Neural progenitor cell (in vitro differentiated cells): ENCODE results near the gene TTC24. TPM values are rescaled to one million over a fixed set of nuclear protein-coding genes. Genes with fewer than 3 reads are reported as not detected.

Experiments used
- DNase-seq: peaks from one replicate; pipeline ENCODE4 v3.0.0-alpha.2; 2016; ENCODE audit warnings: low spot score
- H2AFZ ChIP-seq: fragments of 200-600 bp; sonication (generic); replicated peaks from 2 replicates; pipeline ENCODE4 v1.6.1; 2016; ENCODE audit warnings: antibody characterized with exemption
- H3F3A ChIP-seq: fragments of 200-600 bp; sonication (generic); 2 replicates; pipeline ENCODE4 v1.6.1; 2016; ENCODE audit warnings: antibody characterized with exemption, low read depth
- H3K27ac ChIP-seq: fragments of 200-600 bp; sonication (generic); 2 replicates; pipeline ENCODE4 v1.5.1; 2016; ENCODE audit warnings: mild to moderate bottlenecking
- H3K27me3 ChIP-seq: fragments of 200-600 bp; sonication (generic); 2 replicates; pipeline ENCODE4 v1.6.1; 2016; ENCODE audit warnings: mild to moderate bottlenecking, moderate library complexity
- H3K36me3 ChIP-seq: fragments of 200-600 bp; sonication (generic); 2 replicates; pipeline ENCODE4 v1.5.1; 2016
- H3K4me1 ChIP-seq: fragments of 200-600 bp; sonication (generic); 2 replicates; pipeline ENCODE4 v1.6.1; 2016; ENCODE audit warnings: mixed run types
- H3K4me2 ChIP-seq: fragments of 200-600 bp; sonication (generic); 2 replicates; pipeline ENCODE4 v1.6.1; 2016
- H3K4me3 ChIP-seq: fragments of 200-600 bp; sonication (generic); 2 replicates; pipeline ENCODE4 v1.5.1; 2016
- H3K79me2 ChIP-seq: fragments of 200-600 bp; sonication (generic); 2 replicates; pipeline ENCODE4 v1.6.1; 2016; ENCODE audit warnings: low read depth
- H3K9ac ChIP-seq: fragments of 200-600 bp; sonication (generic); 2 replicates; pipeline ENCODE4 v1.6.1; 2016
- H3K9me3 ChIP-seq: fragments of 200-600 bp; sonication (generic); 2 replicates; pipeline ENCODE4 v1.5.1; 2016; ENCODE audit warnings: low read depth
- H4K20me1 ChIP-seq: fragments of 200-600 bp; sonication (generic); 2 replicates; pipeline ENCODE4 v1.6.1; 2016; ENCODE audit warnings: low read depth
- H3K27ac Mint-ChIP-seq: 3 replicates; pipeline ENCODE4 v1.8.0; 2021; ENCODE audit warnings: mixed read lengths
- H3K27me3 Mint-ChIP-seq: 2 replicates; pipeline ENCODE4 v1.8.0; 2022; ENCODE audit warnings: low read depth, mild to moderate bottlenecking, inconsistent platforms, moderate library complexity, mixed read lengths; ENCODE audit not compliant: insufficient read depth
- H3K36me3 Mint-ChIP-seq: 3 replicates; pipeline ENCODE4 v1.8.0; 2021; ENCODE audit warnings: mixed read lengths
- H3K4me1 Mint-ChIP-seq: 3 replicates; pipeline ENCODE4 v1.8.0; 2021; ENCODE audit warnings: mixed read lengths
- H3K4me3 Mint-ChIP-seq: 3 replicates; pipeline ENCODE4 v1.8.0; 2021; ENCODE audit warnings: mild to moderate bottlenecking, moderate library complexity, mixed read lengths
- H3K9me3 Mint-ChIP-seq: 3 replicates; pipeline ENCODE4 v1.8.0; 2020; ENCODE audit warnings: mixed read lengths
- EZH2 ChIP-seq: fragments of 200-600 bp; sonication (generic); IDR thresholded peaks from 2 replicates; pipeline ENCODE4 v1.6.1; 2017; ENCODE audit warnings: antibody characterized with exemption, mild to moderate bottlenecking, moderate library complexity
- EZH2phosphoT487 ChIP-seq: fragments of 200-600 bp; sonication (generic); IDR thresholded peaks from 2 replicates; pipeline ENCODE4 v1.6.1; 2017; ENCODE audit warnings: antibody characterized with exemption
- total RNA-seq: library from RNA; depleted of rRNA; stranded (reverse); fragments of >200 nt; gene quantifications from 2 replicates; pipeline ENCODE4 v1.2.3, GENCODE V29; 2015; ENCODE audit warnings: low replicate concordance
- TF ChIP-seq, protein P1 (sequence below): fragments of 200-600 bp; sonication (generic); IDR thresholded peaks from 2 replicates; pipeline ENCODE4 v1.5.1; 2017; ENCODE audit warnings: antibody characterized with exemption, mild to moderate bottlenecking

The TTC24 gene
- total RNA-seq, 1 donor from 2014 or later = not detected

- Histone ChIP-seq H3F3A (peaks cover 33% of the 10 kb centered on the region), H3K36me3 (no peaks in the 10 kb centered on the region), H3K4me1 (peaks cover 5% of the 10 kb centered on the region), H3K79me2 (peaks cover 5% of the 10 kb centered on the region), H2AFZ (no peak overlapping the region), H3K27me3 (no peaks in the 10 kb centered on the region), H3K9me3 (no peaks in the 10 kb centered on the region), H3K27ac (no peak overlapping the region), H3K4me2 (no peak overlapping the region), H3K4me3 (no peak overlapping the region), H4K20me1 (no peaks in the 10 kb centered on the region), H3K9ac (no peak overlapping the region)
- no peaks in the 10 kb centered on the region for H3K36me3 Mint-ChIP-seq
- H3K4me3 Mint-ChIP-seq = no peak overlapping the region
- no peak for DNase-seq
- peaks cover 21% of the 10 kb centered on the region for H3K4me1 Mint-ChIP-seq
- no peak for TF ChIP-seq EZH2
- H3K27ac Mint-ChIP-seq = no peak overlapping the region
- no peaks in the 10 kb centered on the region for H3K9me3 Mint-ChIP-seq
- peaks cover 13% of the 10 kb centered on the region for H3K27me3 Mint-ChIP-seq
These were observed 10.0 kb downstream of the TTC24 start for GRCh38 chr1:156589546-156589945.

DNA sequence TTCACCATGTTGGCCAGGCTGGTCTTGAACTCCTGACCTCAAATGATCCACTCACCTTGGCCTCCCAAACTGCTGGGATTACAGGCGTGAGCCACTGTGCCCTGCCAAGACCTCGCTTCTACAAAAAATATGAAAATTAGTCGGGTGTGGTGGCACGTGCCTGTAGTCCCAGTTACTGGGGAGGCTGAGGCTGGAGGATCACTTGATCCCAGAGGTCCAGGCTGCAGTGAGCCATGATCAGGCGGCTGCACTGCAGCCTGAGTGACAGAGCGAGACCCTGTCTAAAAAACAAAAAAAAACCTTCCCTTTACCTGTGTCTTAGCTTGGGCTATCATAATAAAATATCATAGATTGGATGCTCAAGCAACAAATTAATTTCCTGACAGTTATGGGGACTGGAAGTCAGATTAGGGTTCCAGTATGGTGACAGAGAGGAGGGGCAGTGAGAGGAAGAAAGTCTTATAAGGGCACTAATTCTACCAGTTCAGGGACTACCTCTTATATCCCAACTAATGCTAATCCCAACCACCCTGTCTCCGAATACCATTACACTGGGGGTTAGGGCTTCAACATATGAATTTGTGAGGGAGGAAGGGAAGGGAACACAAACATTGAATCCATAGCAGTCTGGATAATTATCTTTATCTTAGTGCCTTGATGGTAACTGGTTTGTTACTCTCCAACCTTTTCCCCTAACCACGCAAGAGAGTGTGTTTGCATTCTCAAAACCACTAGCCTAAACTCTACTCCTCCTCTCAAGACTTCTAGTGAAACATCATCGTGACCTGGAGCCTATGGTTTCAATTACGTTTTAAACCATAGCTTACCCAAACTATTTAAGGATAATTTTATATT is 11.0 kb downstream of the TTC24 start:
- peaks cover 6% of the 10 kb centered on the region for H3K36me3 Mint-ChIP-seq
- Histone ChIP-seq H4K20me1 (no peaks in the 10 kb centered on the region), H3K4me3 (peak overlapping the region; percentile 82), H3K27ac (no peak overlapping the region), H3F3A (peaks cover 39% of the 10 kb centered on the region), H3K4me2 (peak overlapping the region; percentile 95), H3K9me3 (no peaks in the 10 kb centered on the region), H3K27me3 (no peaks in the 10 kb centered on the region), H2AFZ (peak overlapping the region; percentile 88), H3K79me2 (peaks cover 5% of the 10 kb centered on the region), H3K36me3 (no peaks in the 10 kb centered on the region), H3K4me1 (peaks cover 5% of the 10 kb centered on the region), H3K9ac (no peak overlapping the region)
- TF ChIP-seq, protein P1, sequence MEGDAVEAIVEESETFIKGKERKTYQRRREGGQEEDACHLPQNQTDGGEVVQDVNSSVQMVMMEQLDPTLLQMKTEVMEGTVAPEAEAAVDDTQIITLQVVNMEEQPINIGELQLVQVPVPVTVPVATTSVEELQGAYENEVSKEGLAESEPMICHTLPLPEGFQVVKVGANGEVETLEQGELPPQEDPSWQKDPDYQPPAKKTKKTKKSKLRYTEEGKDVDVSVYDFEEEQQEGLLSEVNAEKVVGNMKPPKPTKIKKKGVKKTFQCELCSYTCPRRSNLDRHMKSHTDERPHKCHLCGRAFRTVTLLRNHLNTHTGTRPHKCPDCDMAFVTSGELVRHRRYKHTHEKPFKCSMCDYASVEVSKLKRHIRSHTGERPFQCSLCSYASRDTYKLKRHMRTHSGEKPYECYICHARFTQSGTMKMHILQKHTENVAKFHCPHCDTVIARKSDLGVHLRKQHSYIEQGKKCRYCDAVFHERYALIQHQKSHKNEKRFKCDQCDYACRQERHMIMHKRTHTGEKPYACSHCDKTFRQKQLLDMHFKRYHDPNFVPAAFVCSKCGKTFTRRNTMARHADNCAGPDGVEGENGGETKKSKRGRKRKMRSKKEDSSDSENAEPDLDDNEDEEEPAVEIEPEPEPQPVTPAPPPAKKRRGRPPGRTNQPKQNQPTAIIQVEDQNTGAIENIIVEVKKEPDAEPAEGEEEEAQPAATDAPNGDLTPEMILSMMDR = no peak
- TF ChIP-seq EZH2phosphoT487 (no peak), EZH2 (no peak)
- no peaks in the 10 kb centered on the region for H3K9me3 Mint-ChIP-seq
- H3K4me3 Mint-ChIP-seq = peak overlapping the region; percentile 89
- H3K4me1 Mint-ChIP-seq = peaks cover 28% of the 10 kb centered on the region
- peaks cover 11% of the 10 kb centered on the region for H3K27me3 Mint-ChIP-seq
- no peak overlapping the region for H3K27ac Mint-ChIP-seq
- no peak for DNase-seq

GRCh38 chr1:156591181-156591431 is 11.6 kb downstream of the TTC24 start:
- Histone ChIP-seq H3K4me3 (peak overlapping the region; percentile 82), H3K9me3 (no peaks in the 10 kb centered on the region), H3K4me2 (peak overlapping the region; percentile 95), H3K9ac (peak overlapping the region; percentile 45), H4K20me1 (no peaks in the 10 kb centered on the region), H3K79me2 (peaks cover 5% of the 10 kb centered on the region), H3F3A (peaks cover 39% of the 10 kb centered on the region), H3K27me3 (no peaks in the 10 kb centered on the region), H2AFZ (peak overlapping the region; percentile 88), H3K36me3 (no peaks in the 10 kb centered on the region), H3K27ac (no peak overlapping the region), H3K4me1 (peaks cover 5% of the 10 kb centered on the region)
- Mint-ChIP-seq H3K4me3 (peak overlapping the region; percentile 89), H3K27ac (peak overlapping the region; percentile 93), H3K36me3 (peaks cover 7% of the 10 kb centered on the region), H3K9me3 (no peaks in the 10 kb centered on the region), H3K27me3 (peaks cover 7% of the 10 kb centered on the region), H3K4me1 (peaks cover 28% of the 10 kb centered on the region)
- TF ChIP-seq EZH2 (no peak), EZH2phosphoT487 (no peak)
- TF ChIP-seq, protein P1 = no peak
- no peak for DNase-seq
